Immature natural killer cell (primary cell): ENCODE measurements around the gene PIK3C2B. TPM values are rescaled to one million over a fixed set of nuclear protein-coding genes. Genes with fewer than 3 reads are reported as not detected.
A peak's percentile ranks its signal among the peaks of the same experiment; 100 is the strongest.

ENCODE experiments used
- DNase-seq, 3 donors: peaks; one replicate each; pipeline ENCODE4 v3.0.0; 2022; ENCODE audit warnings: mixed read lengths in 1 of 3
- H3K27ac Mint-ChIP-seq, 6 donors: one replicate each; pipeline ENCODE4 v1.8.0; 2020; ENCODE audit warnings: mixed read lengths in 6 of 6, mild to moderate bottlenecking in 5 of 6, inconsistent platforms in 4 of 6, moderate library complexity in 3 of 6
- H3K27me3 Mint-ChIP-seq, 3 donors: one replicate each; pipeline ENCODE4 v1.8.0; 2020 to 2021; ENCODE audit warnings: low read depth in 3 of 3, mild to moderate bottlenecking in 3 of 3, mixed read lengths in 3 of 3, moderate library complexity in 3 of 3, inconsistent platforms in 1 of 3
- H3K36me3 Mint-ChIP-seq, 3 donors: one replicate each; pipeline ENCODE4 v1.8.0; 2020; ENCODE audit warnings: mixed read lengths in 3 of 3, inconsistent platforms in 2 of 3, mild to moderate bottlenecking in 2 of 3
- H3K4me1 Mint-ChIP-seq, 2 donors: one replicate each; pipeline ENCODE4 v1.8.0; 2020; ENCODE audit warnings: inconsistent platforms in 2 of 2, mild to moderate bottlenecking in 2 of 2, mixed read lengths in 2 of 2, moderate library complexity in 1 of 2
- H3K4me3 Mint-ChIP-seq, 5 donors: one replicate each; pipeline ENCODE4 v1.8.0; 2020; ENCODE audit warnings: mild to moderate bottlenecking in 5 of 5, mixed read lengths in 5 of 5, inconsistent platforms in 3 of 5, moderate library complexity in 3 of 5
- H3K9me3 Mint-ChIP-seq, 6 donors: one replicate each; pipeline ENCODE4 v1.8.0; 2020; ENCODE audit warnings: mild to moderate bottlenecking in 6 of 6, mixed read lengths in 6 of 6, inconsistent platforms in 4 of 6, moderate library complexity in 3 of 6
- polyA plus RNA-seq, 3 donors: library from polyadenylated mRNA; unstranded; fragments of 300-500 nt; fragmentation: Illumina TruSeq; gene quantifications; one replicate each; pipeline ENCODE4 v1.2.3, GENCODE V29; 2021

The PIK3C2B gene
- polyA plus RNA-seq, 3 donors from 2014 or later = 1.4 to 2.3 TPM; not detected in 1

GRCh38 chr1:204468206-204468605, 26.4 kb downstream of the PIK3C2B start:
- no peak for DNase-seq
- no peaks in the 10 kb centered on the region for H3K9me3 Mint-ChIP-seq
- H3K27me3 Mint-ChIP-seq = peaks cover 0 to 3% (median 0%) of the 10 kb centered on the region in 3 donors
- peaks cover 3 to 25% (median 9%) of the 10 kb centered on the region in 3 donors for H3K36me3 Mint-ChIP-seq
- H3K27ac Mint-ChIP-seq = no peak overlapping the region
- no peak overlapping the region for H3K4me3 Mint-ChIP-seq
- H3K4me1 Mint-ChIP-seq = peaks cover 0 to 32% of the 10 kb centered on the region in 2 donors

- Mint-ChIP-seq H3K27me3 (peaks cover 0 to 3% (median 0%) of the 10 kb centered on the region in 3 donors), H3K4me3 (no peak overlapping the region), H3K4me1 (peaks cover 9 to 46% of the 10 kb centered on the region in 2 donors), H3K36me3 (peaks cover 3 to 25% (median 9%) of the 10 kb centered on the region in 3 donors), H3K27ac (peak overlapping the region in 1 of 6 donors; percentile 46), H3K9me3 (no peaks in the 10 kb centered on the region)
- no peak for DNase-seq
These were observed 27.9 kb downstream of the PIK3C2B start for GRCh38 chr1:204466416-204467405.

- peaks cover 18 to 55% of the 10 kb centered on the region in 2 donors for H3K4me1 Mint-ChIP-seq
- H3K9me3 Mint-ChIP-seq = no peaks in the 10 kb centered on the region
- DNase-seq = no peak
- peaks cover 3 to 29% (median 13%) of the 10 kb centered on the region in 3 donors for H3K36me3 Mint-ChIP-seq
- H3K27me3 Mint-ChIP-seq = peaks cover 0 to 4% (median 0%) of the 10 kb centered on the region in 3 donors
- peak overlapping the region in 1 of 5 donors; percentile 46 for H3K4me3 Mint-ChIP-seq
- H3K27ac Mint-ChIP-seq = peak overlapping the region in 3 of 6 donors; percentile 45 to 78 (median 49)
These were observed 28.8 kb downstream of the PIK3C2B start for GRCh38 chr1:204465546-204466415.

GRCh38 chr1:204464701-204465100, 29.9 kb downstream of the PIK3C2B start:
- H3K4me1 Mint-ChIP-seq = peaks cover 21 to 66% of the 10 kb centered on the region in 2 donors

DNA sequence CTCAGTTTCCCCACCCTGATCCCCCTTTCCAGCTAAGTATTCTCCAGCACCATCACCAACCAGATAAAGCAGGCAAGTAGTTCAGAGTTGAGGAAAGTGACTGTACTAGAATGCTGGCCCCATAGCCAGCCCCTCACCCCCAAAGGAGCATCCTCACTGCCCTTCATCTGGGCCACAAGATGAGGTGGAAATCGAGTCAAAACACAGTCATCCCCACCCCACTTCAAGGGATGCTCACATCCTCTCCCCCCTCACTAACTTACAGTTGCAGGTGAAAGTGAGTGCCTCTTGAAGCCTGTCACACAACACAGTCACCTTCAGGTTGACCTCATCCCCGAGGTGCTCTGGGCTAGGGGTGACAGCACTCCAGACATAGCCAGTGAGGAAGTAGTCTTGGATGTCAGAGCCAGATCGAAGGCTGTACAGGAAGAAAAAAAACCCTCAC, 30.4 kb downstream of the PIK3C2B start:
- no peak overlapping the region for H3K4me3 Mint-ChIP-seq
- peak overlapping the region in 2 of 6 donors; percentile 14 to 86 for H3K27ac Mint-ChIP-seq
- peaks cover 3 to 37% (median 18%) of the 10 kb centered on the region in 3 donors for H3K36me3 Mint-ChIP-seq
- no peak for DNase-seq
- H3K9me3 Mint-ChIP-seq = no peaks in the 10 kb centered on the region
- peaks cover 21 to 68% of the 10 kb centered on the region in 2 donors for H3K4me1 Mint-ChIP-seq
- peaks cover 0 to 1% (median 0%) of the 10 kb centered on the region in 3 donors for H3K27me3 Mint-ChIP-seq

More at GRCh38 chr1:204464701-204465100, 29.9 kb downstream of the PIK3C2B start:
- Mint-ChIP-seq H3K27me3 (peaks cover 0 to 4% (median 0%) of the 10 kb centered on the region in 3 donors), H3K4me3 (no peak overlapping the region), H3K9me3 (no peaks in the 10 kb centered on the region), H3K36me3 (peaks cover 3 to 32% (median 18%) of the 10 kb centered on the region in 3 donors), H3K27ac (peak overlapping the region in 1 of 6 donors; percentile 78)
- DNase-seq = no peak

- Mint-ChIP-seq H3K27ac (peak overlapping the region in 2 of 6 donors; percentile 14 to 64), H3K4me1 (peaks cover 21 to 68% of the 10 kb centered on the region in 2 donors), H3K9me3 (no peaks in the 10 kb centered on the region), H3K27me3 (peaks cover 0 to 1% (median 0%) of the 10 kb centered on the region in 3 donors), H3K36me3 (peaks cover 3 to 33% (median 18%) of the 10 kb centered on the region in 3 donors), H3K4me3 (no peak overlapping the region)
- no peak for DNase-seq
These were observed 31.2 kb downstream of the PIK3C2B start for GRCh38 chr1:204463125-204464060.

- peak overlapping the region in 3 of 5 donors; percentile 12 to 79 (median 43) for H3K4me3 Mint-ChIP-seq
- DNase-seq = no peak
- H3K27me3 Mint-ChIP-seq = peaks cover 0 to 3% (median 0%) of the 10 kb centered on the region in 3 donors
These were observed 32.4 kb downstream of the PIK3C2B start for GRCh38 chr1:204462229-204462561.

DNA sequence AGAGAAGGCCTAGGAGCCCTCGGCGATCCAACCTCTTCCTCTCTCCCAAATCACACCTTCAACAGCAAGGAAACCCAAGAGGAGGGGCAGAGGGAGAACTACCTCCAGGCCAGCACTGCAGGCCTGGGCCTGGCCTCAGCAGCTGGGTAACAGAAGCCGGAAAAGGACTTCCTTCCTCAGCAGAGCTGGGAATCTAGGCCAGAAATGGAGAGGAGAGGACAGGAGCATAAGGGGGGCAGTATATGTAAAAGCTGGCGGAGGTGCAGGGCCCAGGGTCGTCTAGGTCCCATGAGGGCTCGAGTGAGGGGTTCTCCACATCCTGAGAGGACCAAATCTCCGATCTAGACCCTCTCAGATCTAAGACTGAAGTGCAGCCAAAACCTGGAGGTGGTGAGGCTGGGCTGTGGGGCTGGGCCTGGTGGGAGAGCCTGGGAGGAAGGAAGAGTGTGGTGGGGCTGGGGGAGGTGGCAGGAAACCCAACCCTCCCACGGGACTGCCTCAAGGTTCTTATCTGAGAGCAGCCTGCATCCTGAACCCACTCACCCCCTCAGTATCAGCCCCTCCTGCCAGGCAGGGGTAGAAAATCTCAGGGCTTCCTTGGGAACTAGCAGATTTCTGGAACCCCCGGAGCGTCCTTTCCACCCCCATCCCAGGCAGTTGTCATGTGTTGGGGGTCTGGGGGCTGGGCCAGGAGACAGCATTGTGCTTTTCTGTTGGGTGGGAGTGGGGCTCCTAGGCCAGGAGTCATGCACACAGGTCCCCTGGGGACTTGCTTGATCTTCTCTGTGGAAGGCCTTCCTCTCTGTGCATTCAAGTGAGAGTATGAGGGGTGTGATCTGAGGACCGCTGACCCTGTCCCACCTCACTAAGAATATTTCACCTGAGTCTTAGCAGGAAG, 33.0 kb downstream of the PIK3C2B start:
- Mint-ChIP-seq H3K4me3 (peak overlapping the region; percentile 31 to 79 (median 35)), H3K4me1 (peaks cover 21 to 68% of the 10 kb centered on the region in 2 donors), H3K36me3 (peaks cover 4 to 31% (median 18%) of the 10 kb centered on the region in 3 donors), H3K9me3 (no peaks in the 10 kb centered on the region), H3K27me3 (peaks cover 0 to 3% (median 0%) of the 10 kb centered on the region in 3 donors), H3K27ac (peak overlapping the region; percentile 78 to 96 (median 86))
- DNase-seq = no peak

More at GRCh38 chr1:204462229-204462561, 32.4 kb downstream of the PIK3C2B start:
- Mint-ChIP-seq H3K9me3 (no peaks in the 10 kb centered on the region), H3K27ac (peak overlapping the region; percentile 10 to 96 (median 72)), H3K36me3 (peaks cover 4 to 31% (median 18%) of the 10 kb centered on the region in 3 donors), H3K4me1 (peaks cover 21 to 68% of the 10 kb centered on the region in 2 donors)

- peaks cover 21 to 57% of the 10 kb centered on the region in 2 donors for H3K4me1 Mint-ChIP-seq
- peaks cover 0 to 3% (median 0%) of the 10 kb centered on the region in 3 donors for H3K27me3 Mint-ChIP-seq
- H3K9me3 Mint-ChIP-seq = no peaks in the 10 kb centered on the region
- no peak for DNase-seq
- H3K27ac Mint-ChIP-seq = peak overlapping the region in 4 of 6 donors; percentile 8 to 96 (median 52)
- H3K4me3 Mint-ChIP-seq = peak overlapping the region in 1 of 5 donors; percentile 79
- H3K36me3 Mint-ChIP-seq = peaks cover 4 to 33% (median 18%) of the 10 kb centered on the region in 3 donors
These were observed 34.3 kb downstream of the PIK3C2B start for GRCh38 chr1:204460346-204460745.

- Mint-ChIP-seq H3K4me3 (no peak overlapping the region), H3K36me3 (peaks cover 4 to 31% (median 15%) of the 10 kb centered on the region in 3 donors), H3K27me3 (peaks cover 0 to 3% (median 0%) of the 10 kb centered on the region in 3 donors), H3K4me1 (peaks cover 21 to 51% of the 10 kb centered on the region in 2 donors), H3K27ac (peak overlapping the region in 1 of 6 donors; percentile 50), H3K9me3 (no peaks in the 10 kb centered on the region)
- DNase-seq = no peak
These were observed 34.9 kb downstream of the PIK3C2B start for GRCh38 chr1:204459706-204460105.

- H3K4me1 Mint-ChIP-seq = peaks cover 31 to 42% of the 10 kb centered on the region in 2 donors
- no peak overlapping the region for H3K4me3 Mint-ChIP-seq
- H3K9me3 Mint-ChIP-seq = no peaks in the 10 kb centered on the region
- H3K36me3 Mint-ChIP-seq = peaks cover 4 to 32% (median 22%) of the 10 kb centered on the region in 3 donors
- peak overlapping the region in 1 of 6 donors; percentile 77 for H3K27ac Mint-ChIP-seq
- no peak for DNase-seq
- H3K27me3 Mint-ChIP-seq = peaks cover 0 to 3% (median 0%) of the 10 kb centered on the region in 3 donors
These were observed 36.9 kb downstream of the PIK3C2B start for GRCh38 chr1:204457666-204458065.
